CD14-positive monocyte (primary cell): ENCODE measurements around the gene RAPGEF6. TPM values are rescaled to one million over a fixed set of nuclear protein-coding genes. Genes with fewer than 3 reads are reported as not detected.

Source experiments
- DNase-seq, 3 donors: peaks; one replicate each; pipeline ENCODE4 v3.0.0-alpha.2; 2011 to 2022
- H2AFZ ChIP-seq: 2 replicates; pipeline ENCODE4 v1.6.0; 2012; ENCODE audit warnings: mild to moderate bottlenecking, low read depth, low read length, inconsistent platforms; ENCODE audit not compliant: insufficient read depth, poor library complexity, severe bottlenecking
- H3K27ac ChIP-seq, 2 donors: 1 replicate in 1 of 2; 2 replicates in 1 of 2; pipeline ENCODE4 v1.5.1; 2012 to 2013; ENCODE audit warnings: low read length in 2 of 2, control low read depth in 1 of 2, inconsistent platforms in 1 of 2, low read depth in 1 of 2, mild to moderate bottlenecking in 1 of 2
- H3K27me3 ChIP-seq, 2 donors: one replicate each; pipeline versions ENCODE4 v1.6.0 to v1.6.1; 2011 to 2013; ENCODE audit warnings: low read length in 2 of 2; ENCODE audit not compliant: control insufficient read depth in 2 of 2, insufficient read depth in 2 of 2
- H3K36me3 ChIP-seq, 2 donors: replicated peaks in 1 of 2; 1 replicate in 1 of 2; 2 replicates in 1 of 2; pipeline versions ENCODE4 v1.5.1 to v1.6.1; 2012 to 2013; ENCODE audit warnings: low read length in 2 of 2, control low read depth in 1 of 2, inconsistent platforms in 1 of 2, mild to moderate bottlenecking in 1 of 2; ENCODE audit not compliant: insufficient read depth in 2 of 2, control insufficient read depth in 1 of 2
- H3K4me1 ChIP-seq, 2 donors: 1 replicate in 1 of 2; 2 replicates in 1 of 2; pipeline versions ENCODE4 v1.5.1 to v1.6.1; 2012 to 2013; ENCODE audit warnings: low read length in 2 of 2, control low read depth in 1 of 2, inconsistent platforms in 1 of 2, mild to moderate bottlenecking in 1 of 2, moderate library complexity in 1 of 2; ENCODE audit not compliant: insufficient read depth in 2 of 2, control insufficient read depth in 1 of 2
- H3K4me2 ChIP-seq: replicated peaks from 2 replicates; pipeline ENCODE3; 2012; ENCODE audit warnings: low read length, moderate library complexity, mild to moderate bottlenecking; ENCODE audit not compliant: poor library complexity, severe bottlenecking; ENCODE audit errors: extremely low read depth
- H3K4me3 ChIP-seq, 3 experiments: fragments of 200-600 bp in 1 of 3; sonication (generic) in 1 of 3; replicated peaks in 1 of 3; 1 replicate in 2 of 3; 2 replicates in 1 of 3; pipeline ENCODE4 v1.5.1; 2011 to 2013; ENCODE audit warnings: low read length in 3 of 3, mild to moderate bottlenecking in 3 of 3, control low read depth in 2 of 3, low read depth in 2 of 3, inconsistent platforms in 1 of 3, moderate library complexity in 1 of 3
- H3K79me2 ChIP-seq: 2 replicates; pipeline ENCODE4 v1.6.0; 2012; ENCODE audit warnings: mild to moderate bottlenecking, control low read depth, inconsistent platforms, low read length, moderate library complexity; ENCODE audit not compliant: insufficient read depth
- H3K9ac ChIP-seq: 2 replicates; pipeline ENCODE4 v1.6.0; 2017; ENCODE audit warnings: low read length, mild to moderate bottlenecking; ENCODE audit not compliant: insufficient read depth, poor library complexity, severe bottlenecking
- H3K9me3 ChIP-seq, 2 donors: replicated peaks in 1 of 2; 1 replicate in 1 of 2; 2 replicates in 1 of 2; pipeline versions ENCODE4 v1.5.1 to v1.6.1; 2012 to 2013; ENCODE audit warnings: low read length in 2 of 2, control low read depth in 1 of 2; ENCODE audit not compliant: control insufficient read depth in 1 of 2, insufficient read depth in 1 of 2
- H4K20me1 ChIP-seq: 2 replicates; pipeline ENCODE4 v1.6.0; 2012; ENCODE audit warnings: mild to moderate bottlenecking, low read length, control low read depth, moderate library complexity; ENCODE audit not compliant: insufficient read depth
- H3K27ac Mint-ChIP-seq, 7 donors: one replicate each; pipeline ENCODE4 v1.8.0; 2020; ENCODE audit warnings: mild to moderate bottlenecking in 7 of 7, mixed read lengths in 7 of 7, moderate library complexity in 6 of 7, inconsistent platforms in 2 of 7
- H3K27me3 Mint-ChIP-seq, 3 donors: one replicate each; pipeline ENCODE4 v1.8.0; 2021 to 2022; ENCODE audit warnings: low read depth in 3 of 3, mild to moderate bottlenecking in 3 of 3, mixed read lengths in 3 of 3, moderate library complexity in 3 of 3, inconsistent platforms in 1 of 3
- H3K36me3 Mint-ChIP-seq, 2 donors: one replicate each; pipeline ENCODE4 v1.8.0; 2020; ENCODE audit warnings: mixed read lengths in 2 of 2, inconsistent platforms in 1 of 2, mild to moderate bottlenecking in 1 of 2
- H3K4me1 Mint-ChIP-seq: one replicate; pipeline ENCODE4 v1.8.0; 2020; ENCODE audit warnings: mild to moderate bottlenecking, mixed read lengths
- H3K4me3 Mint-ChIP-seq, 2 donors: one replicate each; pipeline ENCODE4 v1.8.0; 2020; ENCODE audit warnings: mild to moderate bottlenecking in 2 of 2, mixed read lengths in 2 of 2, moderate library complexity in 1 of 2
- H3K9me3 Mint-ChIP-seq, 7 donors: one replicate each; pipeline ENCODE4 v1.8.0; 2020 to 2022; ENCODE audit warnings: mixed read lengths in 7 of 7, mild to moderate bottlenecking in 6 of 7, moderate library complexity in 6 of 7, inconsistent platforms in 2 of 7
- WGBS: methylation state at CpG from one replicate; pipeline ENCODE4 v1.1.5; 2013; ENCODE audit warnings: missing lambda C conversion rate; ENCODE audit not compliant: insufficient coverage; 5-methylcytosine and 5-hydroxymethylcytosine counted together
- intact Hi-C, 2 donors: fragments of 100-400 bp; cut with micrococcal nuclease; formaldehyde crosslinking; loops; one replicate each; pipeline versions ENCODE4 v1.15.0 to v1.15.1; 2023
- polyA plus RNA-seq, 3 donors: library from polyadenylated mRNA; depleted of rRNA in 1 of 3; unstranded in 2 of 3; stranded (reverse) in 1 of 3; fragments of 300-500 nt in 2 of 3; fragments of >200 nt in 1 of 3; fragmentation: Illumina TruSeq in 2 of 3; gene quantifications; 1 replicate in 2 of 3; 2 replicates in 1 of 3; pipeline ENCODE4 v1.2.3, GENCODE V29; 2012 to 2021
- TF ChIP-seq, protein P1 (sequence below): fragments of 200-600 bp; IDR thresholded peaks from one replicate; pipeline ENCODE4 v1.8.0; 2022; ENCODE audit warnings: antibody characterized with exemption, mild to moderate bottlenecking

RAPGEF6 gene
- polyA plus RNA-seq, 3 donors = 2.9 to 4.8 (median 4.8) TPM

DNA sequence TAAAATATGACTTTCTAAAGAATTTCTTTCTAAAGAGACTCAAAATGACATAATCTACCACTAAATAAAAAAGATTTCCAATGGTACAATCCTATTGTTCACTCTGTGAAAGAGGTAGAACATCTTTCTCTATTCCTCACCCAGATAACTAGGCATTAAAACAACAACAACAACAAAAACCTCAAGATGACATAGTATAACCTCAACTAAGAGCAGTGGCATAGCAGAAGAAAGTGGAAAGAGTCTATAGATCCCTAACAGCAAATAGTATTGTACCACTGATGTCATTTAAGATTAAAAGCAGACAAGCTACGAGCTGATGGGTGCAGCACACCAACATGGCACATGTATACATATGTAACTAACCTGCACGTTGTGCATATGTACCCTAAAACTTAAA lies 29.9 kb downstream of the RAPGEF6 start:
- peaks cover 56% of the 10 kb centered on the region for H3K79me2 ChIP-seq
- WGBS = no CpG with 5 or more reads among the region's 2 CpGs

DNA sequence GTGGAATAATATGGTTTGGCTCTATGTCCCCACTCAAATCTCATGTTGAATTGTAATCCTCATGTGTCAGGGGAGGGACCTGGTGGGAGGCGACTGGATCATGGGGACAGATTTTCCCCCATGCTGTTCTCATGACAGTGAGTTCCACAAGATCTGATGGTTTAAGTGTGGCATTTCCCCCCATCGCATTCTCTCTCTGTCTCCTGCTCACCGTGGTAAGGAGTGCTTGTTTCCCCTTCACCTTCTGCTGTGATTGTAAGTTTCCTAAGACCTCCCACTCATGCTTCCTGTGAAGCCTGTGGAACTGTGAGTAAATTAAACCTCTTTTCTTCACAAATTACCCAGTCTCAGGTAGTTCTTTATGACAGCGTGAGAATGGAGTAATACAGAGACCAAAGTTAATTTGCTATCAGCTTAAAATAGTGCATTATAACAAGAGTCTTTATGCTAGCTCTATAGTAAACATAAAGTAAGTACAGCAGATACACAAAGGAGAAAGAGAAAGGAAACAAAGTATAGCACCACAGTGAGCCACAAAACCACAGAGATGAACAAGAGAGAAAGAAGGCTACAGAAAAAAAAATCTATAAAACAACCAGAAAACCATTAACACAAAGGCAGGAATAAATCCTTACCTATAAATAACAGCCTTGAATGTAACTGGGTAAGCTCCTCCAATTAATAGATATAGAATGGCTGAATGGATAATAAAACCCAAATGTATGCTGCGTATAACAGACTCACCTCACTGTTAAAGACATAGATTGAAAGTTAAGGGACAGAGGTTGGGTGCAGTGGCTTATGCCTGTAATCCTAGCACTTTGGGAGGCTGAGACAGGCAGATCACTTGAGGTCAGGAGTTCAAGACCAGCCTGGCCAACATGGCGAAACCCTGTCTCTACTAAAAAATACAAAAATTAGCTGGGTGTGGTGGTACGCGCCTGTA lies 39.7 kb downstream of the RAPGEF6 start:
- Mint-ChIP-seq H3K9me3 (peaks cover 0 to 7% (median 0%) of the 10 kb centered on the region in 7 donors), H3K4me3 (no peak overlapping the region), H3K36me3 (peaks cover 41 to 44% of the 10 kb centered on the region in 2 donors), H3K4me1 (peaks cover 11% of the 10 kb centered on the region), H3K27me3 (no peaks in the 10 kb centered on the region), H3K27ac (peak overlapping the region in 6 of 7 donors; percentile 19 to 74 (median 38))
- TF ChIP-seq, protein P1, sequence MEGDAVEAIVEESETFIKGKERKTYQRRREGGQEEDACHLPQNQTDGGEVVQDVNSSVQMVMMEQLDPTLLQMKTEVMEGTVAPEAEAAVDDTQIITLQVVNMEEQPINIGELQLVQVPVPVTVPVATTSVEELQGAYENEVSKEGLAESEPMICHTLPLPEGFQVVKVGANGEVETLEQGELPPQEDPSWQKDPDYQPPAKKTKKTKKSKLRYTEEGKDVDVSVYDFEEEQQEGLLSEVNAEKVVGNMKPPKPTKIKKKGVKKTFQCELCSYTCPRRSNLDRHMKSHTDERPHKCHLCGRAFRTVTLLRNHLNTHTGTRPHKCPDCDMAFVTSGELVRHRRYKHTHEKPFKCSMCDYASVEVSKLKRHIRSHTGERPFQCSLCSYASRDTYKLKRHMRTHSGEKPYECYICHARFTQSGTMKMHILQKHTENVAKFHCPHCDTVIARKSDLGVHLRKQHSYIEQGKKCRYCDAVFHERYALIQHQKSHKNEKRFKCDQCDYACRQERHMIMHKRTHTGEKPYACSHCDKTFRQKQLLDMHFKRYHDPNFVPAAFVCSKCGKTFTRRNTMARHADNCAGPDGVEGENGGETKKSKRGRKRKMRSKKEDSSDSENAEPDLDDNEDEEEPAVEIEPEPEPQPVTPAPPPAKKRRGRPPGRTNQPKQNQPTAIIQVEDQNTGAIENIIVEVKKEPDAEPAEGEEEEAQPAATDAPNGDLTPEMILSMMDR = no peak
- Histone ChIP-seq H2AFZ (no peak overlapping the region), H3K4me2 (no peak overlapping the region), H3K27ac (peak overlapping the region in 1 of 2 donors; percentile 18), H3K9me3 (no peaks in the 10 kb centered on the region), H3K4me1 (peaks cover 0 to 3% of the 10 kb centered on the region in 2 donors), H3K4me3 (no peak overlapping the region), H3K79me2 (peaks cover 6% of the 10 kb centered on the region), H3K9ac (no peak overlapping the region), H4K20me1 (no peaks in the 10 kb centered on the region), H3K36me3 (peaks cover 2 to 20% of the 10 kb centered on the region in 2 donors), H3K27me3 (no peaks in the 10 kb centered on the region)
- intact Hi-C loops = no loop called here
- 57% methylated on average over 3 of the region's 8 CpGs for WGBS
- no peak for DNase-seq

More for the DNA sequence above, 29.9 kb downstream of the RAPGEF6 start:
- Mint-ChIP-seq H3K4me1 (peaks cover 12% of the 10 kb centered on the region), H3K27ac (peak overlapping the region in 1 of 7 donors; percentile 20), H3K36me3 (peaks cover 21 to 24% of the 10 kb centered on the region in 2 donors), H3K27me3 (no peaks in the 10 kb centered on the region), H3K9me3 (peaks cover 0 to 1% (median 0%) of the 10 kb centered on the region in 7 donors), H3K4me3 (no peak overlapping the region)
- no peaks in the 10 kb centered on the region for H3K27me3 ChIP-seq
- intact Hi-C loops = no loop called here
- H3K9me3 ChIP-seq = no peaks in the 10 kb centered on the region
- no peak overlapping the region for H2AFZ ChIP-seq
- no peaks in the 10 kb centered on the region for H3K4me1 ChIP-seq
- peaks cover 6 to 15% of the 10 kb centered on the region in 2 donors for H3K36me3 ChIP-seq
- TF ChIP-seq, protein P1 = no peak
- no peak overlapping the region for H3K27ac ChIP-seq
- no peak overlapping the region for H3K4me3 ChIP-seq
- no peak for DNase-seq
- H4K20me1 ChIP-seq = peaks cover 42% of the 10 kb centered on the region
- H3K9ac ChIP-seq = no peak overlapping the region
- no peak overlapping the region for H3K4me2 ChIP-seq
